Breast epithelium (tissue), 3 donors: Measurements from ENCODE around the gene OGA.

Experiments
- CTCF ChIP-seq, 3 donors: fragments of 450-650 bp; IDR thresholded peaks; one replicate each; pipeline ENCODE4 v1.5.1; 2016 to 2017; ENCODE audit warnings: antibody characterized with exemption in 3 of 3, mild to moderate bottlenecking in 3 of 3, moderate library complexity in 3 of 3
- POLR2A ChIP-seq: fragments of 450-650 bp; IDR thresholded peaks from one replicate; pipeline ENCODE4 v1.6.1; 2016; ENCODE audit warnings: antibody characterized with exemption, mild to moderate bottlenecking, moderate library complexity

- TF ChIP-seq POLR2A = no peak
- TF ChIP-seq CTCF (IDR thresholded peaks at IDR 0.05) = no peak
Observed at GRCh38 chr10:101840102-101840684, 21.9 kb upstream of the OGA start.
